SU-DHL-6 (cell line): ENCODE results near the gene ESRRB.

ENCODE experiments used
- H2AFZ ChIP-seq: fragments of 200-600 bp; sonication (generic); 2 replicates; pipeline ENCODE4 v1.6.1; 2014; ENCODE audit warnings: low read depth, mild to moderate bottlenecking, moderate library complexity, mixed read lengths, antibody characterized with exemption, low read length; ENCODE audit not compliant: severe bottlenecking
- H3F3A ChIP-seq: fragments of 200-600 bp; shearing (Covaris generic); 2 replicates; pipeline ENCODE4 v1.6.0; 2016; ENCODE audit warnings: antibody characterized with exemption, mild to moderate bottlenecking; ENCODE audit not compliant: insufficient read depth
- H3K27ac ChIP-seq: fragments of 200-600 bp; sonication (generic); 2 replicates; pipeline ENCODE4 v1.5.1; 2016; ENCODE audit warnings: low read depth, mild to moderate bottlenecking, low read length, moderate library complexity, mixed read lengths
- H3K27me3 ChIP-seq: fragments of 200-600 bp; sonication (generic), shearing (Covaris generic); 2 replicates; pipeline ENCODE4 v1.6.0; 2014; ENCODE audit warnings: mild to moderate bottlenecking, low read length
- H3K36me3 ChIP-seq: fragments of 200-600 bp; sonication (generic); 2 replicates; pipeline ENCODE4 v1.6.1; 2014; ENCODE audit warnings: mild to moderate bottlenecking, low read length, mixed read lengths
- H3K4me2 ChIP-seq: fragments of 300-600, 200-600 bp; shearing (Covaris generic), sonication (generic); 2 replicates; pipeline ENCODE4 v1.6.0; 2014; ENCODE audit warnings: low read length, low read depth, mild to moderate bottlenecking; ENCODE audit not compliant: poor library complexity, severe bottlenecking
- H3K4me3 ChIP-seq: fragments of 200-600 bp; sonication (generic); 2 replicates; pipeline ENCODE4 v1.5.1; 2014; ENCODE audit warnings: antibody characterized with exemption, low read length, mild to moderate bottlenecking, mixed read lengths; ENCODE audit not compliant: insufficient read depth, poor library complexity, severe bottlenecking
- H3K79me2 ChIP-seq: fragments of 200-600 bp; sonication (generic); 2 replicates; pipeline ENCODE4 v1.6.1; 2014; ENCODE audit warnings: mild to moderate bottlenecking, low read length, moderate library complexity; ENCODE audit not compliant: insufficient read depth
- H3K9ac ChIP-seq: fragments of 200-600 bp; sonication (generic); 2 replicates; pipeline ENCODE4 v1.7.0; 2014; ENCODE audit warnings: mild to moderate bottlenecking, low read length
- H3K9me2 ChIP-seq: fragments of 200-600 bp; sonication (generic); replicated peaks from 2 replicates; pipeline ENCODE4 v1.6.1; 2014; ENCODE audit warnings: low read length; ENCODE audit not compliant: insufficient read depth
- H3K9me3 ChIP-seq: fragments of 200-600 bp; sonication (generic); 2 replicates; pipeline ENCODE4 v1.6.1; 2014; ENCODE audit warnings: low read length, mixed read lengths; ENCODE audit not compliant: insufficient read depth
- H4K20me1 ChIP-seq: fragments of 200-600 bp; sonication (generic); 2 replicates; pipeline ENCODE4 v1.6.1; 2014; ENCODE audit warnings: low read depth, mild to moderate bottlenecking, antibody characterized with exemption, low read length, moderate library complexity, mixed read lengths
- CTCF ChIP-seq: fragments of 200-600 bp; sonication (generic); IDR thresholded peaks from one replicate; pipeline ENCODE4 v1.5.1; 2017; ENCODE audit warnings: antibody characterized with exemption, mild to moderate bottlenecking, low read length, moderate library complexity; ENCODE audit not compliant: insufficient read depth, poor library complexity, severe bottlenecking
- EZH2phosphoT487 ChIP-seq: fragments of 200-600 bp; sonication (generic), shearing (Covaris generic); conservative IDR thresholded peaks from 2 replicates; pipeline ENCODE4 v1.6.1; 2018; ENCODE audit warnings: mild to moderate bottlenecking, antibody characterized with exemption, low read length, moderate library complexity, mixed read lengths

The ESRRB gene

GRCh38 chr14:76349993-76350392 is 25.9 kb upstream of the ESRRB start:
- Histone ChIP-seq H3K36me3 (no peaks in the 10 kb centered on the region), H3K27ac (no peak overlapping the region), H3K27me3 (no peaks in the 10 kb centered on the region), H2AFZ (no peak overlapping the region), H3K9ac (no peak overlapping the region), H3K4me3 (no peak overlapping the region), H3F3A (no peaks in the 10 kb centered on the region), H3K9me3 (no peaks in the 10 kb centered on the region), H3K79me2 (no peaks in the 10 kb centered on the region), H3K4me2 (no peak overlapping the region), H3K9me2 (no peaks in the 10 kb centered on the region), H4K20me1 (no peaks in the 10 kb centered on the region)
- TF ChIP-seq CTCF (no peak), EZH2phosphoT487 (no peak)

DNA sequence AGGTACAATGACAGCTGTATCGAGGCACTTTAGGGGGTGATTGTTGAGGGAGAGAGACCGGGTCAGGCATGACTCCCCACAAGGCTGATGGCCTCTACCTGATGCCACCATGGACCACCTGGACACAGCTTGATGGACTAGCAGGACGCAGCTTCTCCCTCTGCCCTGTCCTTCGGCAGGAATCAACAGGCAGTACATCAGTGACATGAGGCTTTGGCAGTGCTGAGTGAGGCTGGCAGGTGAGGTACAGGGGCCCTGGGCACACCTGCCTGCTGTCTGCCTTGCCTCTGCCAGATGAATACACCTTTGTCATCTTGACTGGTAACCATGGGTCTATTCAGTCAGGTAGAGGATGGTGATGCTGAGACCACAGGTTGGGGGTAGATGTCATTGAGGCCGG is 25.3 kb upstream of the ESRRB start:
- Histone ChIP-seq H3F3A (no peaks in the 10 kb centered on the region), H3K4me3 (no peak overlapping the region), H3K9me3 (no peaks in the 10 kb centered on the region), H3K4me2 (no peak overlapping the region), H3K27ac (no peak overlapping the region), H3K36me3 (no peaks in the 10 kb centered on the region), H2AFZ (no peak overlapping the region), H3K9me2 (no peaks in the 10 kb centered on the region), H4K20me1 (no peaks in the 10 kb centered on the region), H3K9ac (no peak overlapping the region), H3K27me3 (no peaks in the 10 kb centered on the region), H3K79me2 (no peaks in the 10 kb centered on the region)
- no peak for TF ChIP-seq EZH2phosphoT487
- no peak for TF ChIP-seq CTCF

GRCh38 chr14:76351941-76352340 is 24.0 kb upstream of the ESRRB start:
- Histone ChIP-seq H3K4me2 (no peak overlapping the region), H3K9me2 (no peaks in the 10 kb centered on the region), H4K20me1 (no peaks in the 10 kb centered on the region), H3K4me3 (no peak overlapping the region), H2AFZ (no peak overlapping the region), H3K36me3 (no peaks in the 10 kb centered on the region), H3K9me3 (no peaks in the 10 kb centered on the region), H3K79me2 (no peaks in the 10 kb centered on the region), H3F3A (no peaks in the 10 kb centered on the region), H3K27ac (no peak overlapping the region), H3K9ac (no peak overlapping the region), H3K27me3 (no peaks in the 10 kb centered on the region)
- TF ChIP-seq EZH2phosphoT487 = no peak
- no peak for TF ChIP-seq CTCF
